ENCODE results near the gene PEX10. TPM values are rescaled to one million over a fixed set of nuclear protein-coding genes. Genes with fewer than 3 reads are reported as not detected.

Gene PEX10
- total RNA-seq, 1 donor from 2014 or later = 26.5 TPM

- DNase-seq (ENCODE audit: low read depth) = no peak
- peak; percentile 85 for TF ChIP-seq CTCF (conservative IDR thresholded peaks at IDR 0.05; ENCODE audit: low read depth, low read length)
- H3K4me3 ChIP-seq (ENCODE audit: low read depth, low read length) = no peak overlapping the region
Measured at GRCh38 chr1:2381741-2382620, 30.4 kb downstream of the PEX10 start.

GRCh38 chr1:2380816-2381591, 31.4 kb downstream of the PEX10 start:
- no peak for TF ChIP-seq CTCF (conservative IDR thresholded peaks at IDR 0.05; ENCODE audit: low read depth, low read length)
- H3K4me3 ChIP-seq (ENCODE audit: low read depth, low read length) = no peak overlapping the region
- no peak for DNase-seq (ENCODE audit: low read depth)

- DNase-seq (ENCODE audit: low read depth) = no peak
- H3K4me3 ChIP-seq (ENCODE audit: low read depth, low read length) = no peak overlapping the region
- no peak for TF ChIP-seq CTCF (conservative IDR thresholded peaks at IDR 0.05; ENCODE audit: low read depth, low read length)
Measured at GRCh38 chr1:2379733-2380404, 32.5 kb downstream of the PEX10 start.

GRCh38 chr1:2378956-2379732, 33.2 kb downstream of the PEX10 start:
- TF ChIP-seq CTCF (conservative IDR thresholded peaks at IDR 0.05; ENCODE audit: low read depth, low read length) = no peak
- DNase-seq (ENCODE audit: low read depth) = no peak
- H3K4me3 ChIP-seq (ENCODE audit: low read depth, low read length) = no peak overlapping the region

GRCh38 chr1:2378441-2378851, 33.9 kb downstream of the PEX10 start:
- DNase-seq (ENCODE audit: low read depth) = no peak
- no peak overlapping the region for H3K4me3 ChIP-seq (ENCODE audit: low read depth, low read length)
- no peak for TF ChIP-seq CTCF (conservative IDR thresholded peaks at IDR 0.05; ENCODE audit: low read depth, low read length)

- no peak for DNase-seq (ENCODE audit: low read depth)
- no peak overlapping the region for H3K4me3 ChIP-seq (ENCODE audit: low read depth, low read length)
- TF ChIP-seq CTCF (conservative IDR thresholded peaks at IDR 0.05; ENCODE audit: low read depth, low read length) = no peak
Measured at GRCh38 chr1:2377751-2378440, 34.5 kb downstream of the PEX10 start.

All from epithelial cell of proximal tubule (primary cell).